HG03139 (cell line): ENCODE data around the gene ZMIZ1.

Experiments
- ATAC-seq: cut with Tn5 transposase; IDR thresholded peaks from one replicate; pipeline ENCODE4 v1.9.1; 2021; ENCODE audit not compliant: unreplicated experiment

Gene ZMIZ1

DNA sequence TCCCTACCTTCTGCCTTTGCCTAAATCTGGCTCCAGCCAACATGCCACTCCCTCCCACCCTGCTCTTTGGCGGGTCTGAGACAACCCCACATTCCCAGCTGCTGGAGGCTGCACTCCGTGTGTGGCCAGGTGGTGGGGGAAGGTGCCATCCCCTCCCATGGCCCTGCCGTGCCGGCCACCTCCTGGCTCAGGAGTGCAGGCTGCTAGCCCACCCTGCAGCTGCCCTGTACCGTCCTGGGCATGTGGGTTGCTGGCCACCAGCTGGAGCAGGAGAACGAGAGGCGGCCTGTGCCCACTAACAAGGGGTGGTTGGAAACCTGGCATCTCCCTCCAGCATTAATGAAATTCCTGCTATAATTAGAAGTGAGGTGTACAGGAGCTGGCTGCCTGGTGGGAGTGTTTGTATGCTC, 97.6 kb downstream of the ZMIZ1 start:
- no peak for ATAC-seq

DNA sequence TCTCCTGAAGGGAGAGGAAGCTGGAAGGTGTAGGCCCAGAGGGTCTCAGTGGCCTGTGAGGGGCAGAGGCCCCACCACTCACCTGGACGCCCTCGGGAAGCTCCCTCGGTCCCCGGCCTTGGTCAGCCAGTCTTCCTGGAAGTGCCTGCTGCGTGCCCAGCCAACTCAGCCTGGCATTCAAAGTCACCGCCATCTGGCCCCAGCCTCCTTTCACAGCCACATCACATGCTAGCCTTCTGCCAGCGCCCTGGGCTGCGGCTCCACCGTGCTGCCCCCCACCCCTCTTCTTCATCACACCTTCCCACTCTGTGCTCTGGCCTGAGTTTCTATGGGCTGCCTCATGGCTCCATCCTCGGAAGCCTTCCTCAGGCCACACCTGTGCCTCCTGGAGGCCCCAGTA, 98.0 kb downstream of the ZMIZ1 start:
- no peak for ATAC-seq

DNA sequence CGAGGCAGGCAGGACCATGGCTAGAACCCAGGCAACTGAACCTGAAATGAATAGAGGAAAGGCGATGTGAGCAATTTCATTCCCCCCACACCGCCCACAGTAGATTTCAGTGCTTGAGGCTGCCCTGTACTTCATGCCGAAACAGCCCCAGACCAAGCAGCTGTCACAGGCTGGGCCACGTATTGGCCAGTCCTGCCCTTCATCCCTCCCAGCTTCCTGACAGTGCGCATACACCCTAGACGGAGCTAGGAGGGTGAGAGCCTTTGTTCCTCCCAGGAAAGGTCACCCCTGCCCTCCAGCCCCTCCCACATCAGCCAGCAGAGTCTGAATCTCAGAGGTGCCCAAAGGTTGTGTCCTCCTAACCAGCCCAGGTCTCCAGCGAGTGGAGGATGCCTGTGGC, 98.8 kb downstream of the ZMIZ1 start:
- ATAC-seq, result no peak

DNA sequence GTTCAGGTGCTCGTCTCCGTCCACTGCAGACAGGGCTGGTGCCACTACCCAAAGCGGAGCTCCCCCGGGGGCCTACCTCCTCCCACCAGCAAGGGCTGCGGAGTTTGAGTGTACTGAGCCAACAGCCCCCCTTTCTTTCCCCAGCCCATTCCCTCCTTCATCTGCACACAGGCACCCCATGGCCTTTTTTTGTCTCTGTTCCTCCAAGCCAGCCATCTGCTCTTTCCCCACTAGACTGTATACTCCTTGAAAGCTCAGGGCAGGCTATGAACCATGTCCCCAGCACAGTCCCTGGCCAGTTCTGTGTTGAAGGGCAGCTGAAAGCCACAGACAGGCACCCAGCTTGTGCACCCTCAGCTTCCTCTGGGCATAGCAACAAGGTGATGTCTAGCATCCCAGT, 99.4 kb downstream of the ZMIZ1 start:
- no peak for ATAC-seq

DNA sequence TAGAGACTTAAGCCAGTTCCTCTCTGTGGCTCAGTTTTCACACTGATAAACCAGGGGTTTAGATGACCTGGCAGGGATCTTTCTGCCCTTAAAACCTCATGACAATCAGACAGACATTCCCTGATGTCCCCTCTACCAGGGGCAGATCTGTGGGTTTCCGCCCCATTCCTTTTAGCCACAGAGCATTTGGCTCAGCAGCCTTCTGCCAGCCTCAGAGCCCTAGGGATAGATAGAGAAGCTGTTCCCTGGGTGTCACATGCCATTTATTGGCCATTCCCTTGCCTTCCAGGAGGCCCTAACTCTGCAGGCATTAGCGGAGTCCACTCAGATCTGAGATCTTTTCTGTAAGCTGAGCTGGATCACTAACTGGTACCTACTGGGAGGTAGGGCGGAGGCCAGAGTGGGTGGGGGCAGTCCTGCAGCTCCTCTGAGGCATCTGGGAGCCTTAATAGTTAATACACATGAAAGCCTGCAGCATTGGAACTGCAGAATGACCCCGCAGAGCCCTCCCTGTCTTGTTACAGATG, 101.5 kb downstream of the ZMIZ1 start:
- no peak for ATAC-seq

DNA sequence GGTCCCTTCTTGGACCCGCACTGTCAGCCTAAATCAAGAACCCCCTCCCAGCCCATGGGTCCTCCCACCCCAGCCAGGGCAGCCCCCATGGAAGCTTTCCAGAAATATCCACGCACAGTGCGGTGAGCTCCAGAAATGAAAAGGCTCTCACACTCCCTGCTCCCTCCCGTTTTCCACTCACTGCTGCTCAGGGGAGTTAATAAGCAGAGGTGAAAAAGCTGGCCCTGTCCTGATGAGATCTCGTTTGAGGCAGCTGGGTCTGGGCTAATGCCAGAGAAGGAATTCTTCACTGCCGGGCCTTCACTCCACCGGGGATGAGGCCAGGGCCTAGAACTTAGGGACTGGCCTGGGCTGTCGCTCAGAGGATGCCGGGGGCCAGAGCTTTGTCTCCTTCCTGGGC, 102.2 kb downstream of the ZMIZ1 start:
- no peak for ATAC-seq

DNA sequence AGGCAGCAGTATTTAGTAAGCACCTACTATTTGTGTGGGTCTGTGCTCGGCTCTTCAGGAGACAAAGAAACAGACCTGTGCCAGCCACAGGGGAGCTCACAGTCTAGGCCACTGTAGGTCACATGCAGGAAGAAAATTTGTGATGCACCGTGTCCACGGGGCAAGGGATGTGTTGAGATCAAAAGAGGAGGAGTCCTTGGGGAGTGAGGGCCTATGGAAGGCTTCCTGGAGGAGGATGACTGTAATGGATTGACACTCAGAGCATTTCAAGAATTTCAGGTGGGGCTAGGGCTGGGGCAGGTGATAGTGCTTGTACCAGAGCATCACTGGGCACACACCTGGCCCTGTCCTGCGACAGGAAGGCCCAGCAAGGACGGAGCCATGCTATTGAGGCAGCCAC, 102.7 kb downstream of the ZMIZ1 start:
- no peak for ATAC-seq

DNA sequence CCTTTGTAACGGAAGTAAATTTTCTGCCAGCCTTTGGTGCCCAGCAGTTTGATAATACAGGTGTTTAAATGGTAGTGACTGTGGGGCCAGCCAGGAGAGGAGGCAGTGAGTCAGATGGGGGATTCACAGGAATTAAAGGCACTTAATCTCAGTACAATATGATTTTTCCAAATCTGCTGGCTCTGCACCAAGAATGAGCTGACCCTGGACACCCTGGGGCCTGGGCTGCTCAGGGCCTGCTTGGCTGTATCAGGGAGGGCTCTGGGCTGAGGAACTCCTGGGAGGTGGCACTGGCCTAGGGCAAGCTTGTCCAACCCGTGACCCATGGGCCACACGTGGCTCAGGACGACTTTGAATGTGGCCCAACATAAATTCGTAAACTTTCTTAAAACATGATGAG, 104.1 kb downstream of the ZMIZ1 start:
- no peak for ATAC-seq

DNA sequence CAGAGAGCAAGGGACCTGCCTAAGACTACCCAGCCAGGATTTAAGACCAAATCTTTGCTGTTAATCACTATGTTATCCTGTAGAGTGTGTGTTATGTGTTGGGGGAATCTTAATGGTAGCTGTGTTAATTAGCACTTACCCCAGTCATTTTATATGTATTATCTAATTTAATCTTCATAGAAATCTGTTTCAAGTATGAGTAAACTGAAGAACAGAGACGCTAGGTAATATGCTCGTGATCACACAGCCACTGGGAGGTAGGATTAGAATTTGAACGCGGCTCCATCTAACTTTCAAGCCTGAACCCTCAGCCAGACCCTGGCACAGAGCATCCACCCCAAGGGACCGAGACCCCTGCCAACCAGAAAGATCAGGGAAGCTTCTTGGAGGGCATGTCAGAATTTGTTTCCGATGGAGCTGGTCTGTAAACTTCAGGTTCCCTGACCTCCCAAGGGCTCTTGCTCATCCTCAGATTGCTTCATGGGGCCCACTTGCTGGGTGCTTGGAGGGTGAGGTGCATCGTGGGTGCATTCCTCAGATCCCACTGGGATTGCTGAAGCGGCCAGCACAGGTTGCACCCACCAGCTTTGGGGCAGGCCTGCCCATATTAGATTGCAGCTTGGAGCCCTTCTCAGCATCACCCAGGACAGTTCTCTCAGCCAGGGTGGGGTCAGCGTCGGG, 105.0 kb downstream of the ZMIZ1 start:
- no peak for ATAC-seq

DNA sequence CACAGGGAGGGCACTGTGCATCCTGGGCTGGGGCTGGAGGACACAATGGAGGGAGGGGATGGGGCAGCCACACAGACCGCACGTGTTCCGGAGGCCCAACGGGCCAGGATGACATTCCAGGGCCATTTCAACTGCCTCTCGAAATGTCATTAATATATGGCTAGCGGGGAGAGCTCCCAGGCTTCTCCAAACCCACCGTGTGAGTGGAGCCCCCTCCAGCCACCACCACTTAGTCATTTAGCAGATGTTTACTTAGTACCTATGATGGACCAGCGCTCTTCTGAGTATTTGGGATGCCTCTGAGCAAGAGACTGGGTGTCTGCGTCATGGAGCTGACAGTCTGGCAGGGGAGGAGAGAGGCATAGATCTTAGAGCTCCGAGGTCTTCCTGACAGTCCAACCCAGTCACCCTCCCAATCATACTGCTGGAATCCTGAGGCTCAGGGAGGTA, 107.3 kb downstream of the ZMIZ1 start:
- ATAC-seq, result no peak

DNA sequence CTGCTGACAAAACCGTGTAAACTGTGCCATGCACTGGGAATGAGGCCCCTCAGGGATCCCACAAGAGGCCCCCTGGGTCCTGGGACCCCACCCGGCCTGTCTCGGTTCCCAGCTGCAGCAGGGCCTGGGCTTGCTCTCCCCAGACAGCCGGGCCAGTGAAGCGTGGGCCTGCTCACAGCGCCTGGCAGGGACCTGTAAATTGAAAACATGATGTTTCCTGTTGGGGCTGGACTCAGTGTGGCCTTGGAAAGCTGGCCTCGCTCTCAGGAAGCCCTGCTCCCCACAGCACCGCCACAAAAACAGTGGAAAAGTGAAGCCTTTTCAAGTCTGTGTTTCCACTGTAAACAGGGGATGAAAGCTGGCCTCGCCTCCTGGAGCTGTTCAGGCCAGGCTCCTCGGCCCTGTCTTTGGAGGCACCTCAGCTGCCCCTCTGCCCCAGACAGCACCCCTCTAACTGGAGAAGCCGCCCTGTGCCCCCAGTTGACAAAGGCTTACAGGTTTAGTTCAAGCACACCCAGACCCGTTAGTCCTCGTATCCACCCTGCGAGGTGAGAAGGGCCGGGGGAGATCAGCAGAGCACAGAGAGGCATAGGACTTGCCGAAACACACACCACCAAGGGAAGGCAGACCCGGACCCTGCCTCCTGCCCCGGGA, 108.3 kb downstream of the ZMIZ1 start:
- no peak for ATAC-seq

DNA sequence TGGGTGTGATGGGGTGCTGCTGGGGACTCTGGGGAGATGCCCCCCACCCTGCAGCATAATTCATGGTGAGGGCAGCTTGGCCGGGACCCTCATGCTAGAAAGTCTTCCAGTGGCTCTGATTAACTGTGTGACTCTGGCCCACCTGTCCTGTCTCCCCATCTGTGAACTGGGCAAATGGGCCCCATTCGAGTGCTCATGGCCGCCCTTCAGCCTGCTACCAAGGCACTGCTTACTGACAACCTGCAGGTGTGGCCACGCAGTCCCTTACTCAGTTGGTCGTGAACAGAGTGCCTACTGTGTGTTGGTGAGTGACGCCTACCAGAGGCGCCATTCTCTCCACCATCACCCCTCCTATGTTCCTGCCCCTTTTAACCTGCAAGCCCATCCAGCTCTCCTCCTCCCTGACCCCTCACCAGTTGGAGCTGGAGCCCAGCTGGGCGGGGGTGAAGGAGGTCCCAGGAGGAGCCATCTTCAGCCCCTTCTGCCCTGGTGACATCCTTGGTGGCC, 109.4 kb downstream of the ZMIZ1 start:
- ATAC-seq, result no peak

DNA sequence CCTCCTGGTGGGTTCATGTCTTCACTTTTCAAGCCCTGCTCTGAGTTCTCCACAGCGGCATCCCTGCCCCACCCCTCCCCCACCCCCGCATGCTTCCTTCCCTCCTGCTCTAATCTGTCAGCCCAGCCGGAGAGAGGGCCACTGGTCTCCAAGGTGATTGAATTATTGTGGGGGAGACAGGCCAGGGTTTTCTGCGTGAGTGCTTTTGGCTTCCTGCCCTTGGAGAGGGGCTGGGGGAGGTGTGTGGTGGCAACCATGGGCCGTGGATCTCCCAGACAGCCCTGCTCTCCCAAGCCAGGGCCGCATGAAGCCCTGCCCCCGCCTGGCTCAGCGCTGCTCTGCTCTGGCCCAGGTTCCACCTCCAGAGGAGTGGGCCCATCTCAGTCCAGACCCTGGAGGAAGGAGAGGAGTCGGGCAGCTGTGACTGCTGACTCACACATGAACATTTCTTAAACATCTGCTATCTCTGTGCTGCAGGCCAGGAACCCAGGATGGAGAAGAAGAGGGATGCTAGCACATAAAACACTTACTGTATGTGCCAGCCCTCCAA, 109.9 kb downstream of the ZMIZ1 start:
- ATAC-seq, result no peak

DNA sequence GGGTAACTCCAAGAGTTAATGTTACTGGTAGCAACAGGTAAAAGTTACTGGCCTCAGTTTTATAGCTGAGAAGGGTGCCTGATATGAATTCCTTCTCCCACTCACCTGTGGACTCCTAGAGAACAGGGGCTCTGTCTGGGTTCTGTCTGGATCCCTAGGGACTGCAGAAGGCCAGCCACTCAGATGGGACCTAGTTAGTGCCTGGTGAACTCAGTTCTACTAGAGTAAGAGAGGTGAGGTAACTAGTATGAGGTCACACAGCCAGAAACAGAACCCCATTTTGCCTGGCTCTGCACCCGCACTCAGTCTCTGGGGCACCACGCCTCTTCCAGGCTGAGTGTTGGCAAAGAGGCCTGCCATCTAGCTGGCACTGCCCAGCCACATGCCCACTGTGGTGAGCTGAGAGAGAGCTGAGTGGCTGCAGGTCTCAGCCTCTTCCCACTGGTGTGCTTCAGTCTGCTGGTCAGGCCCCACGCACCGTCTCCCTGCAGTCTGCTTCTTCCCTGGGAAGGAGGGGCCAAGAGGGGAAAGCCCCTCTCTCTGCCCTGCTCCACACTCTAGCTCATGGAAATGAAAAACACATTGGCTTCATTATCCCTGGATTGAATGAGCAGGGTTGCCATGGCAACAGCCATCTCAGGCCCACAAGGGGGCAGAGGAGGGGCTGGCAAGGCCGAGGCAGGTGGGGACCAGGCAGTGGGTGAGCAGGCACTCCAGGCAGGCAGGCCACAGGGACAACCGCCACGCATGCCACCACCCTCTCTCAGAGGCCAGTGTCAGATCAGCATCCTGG, 110.6 kb downstream of the ZMIZ1 start:
- ATAC-seq, result no peak

DNA sequence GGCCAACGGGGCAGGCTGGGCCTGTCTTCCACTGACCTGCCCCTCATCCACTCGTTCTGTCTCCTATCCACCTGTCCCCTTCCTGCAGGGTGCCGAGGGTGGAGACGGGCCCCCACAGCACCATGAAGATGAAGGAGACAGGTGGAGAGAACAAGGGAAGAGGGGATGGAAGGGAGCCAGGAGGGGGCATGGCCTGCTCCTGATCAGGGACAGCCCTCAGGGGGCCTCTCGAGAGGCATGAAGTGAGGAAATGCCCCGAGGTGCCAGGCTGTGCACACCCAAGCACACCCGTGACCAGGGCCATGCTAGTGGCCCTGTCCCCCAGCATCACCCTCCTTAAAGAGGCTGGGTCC, 111.2 kb downstream of the ZMIZ1 start:
- no peak for ATAC-seq

DNA sequence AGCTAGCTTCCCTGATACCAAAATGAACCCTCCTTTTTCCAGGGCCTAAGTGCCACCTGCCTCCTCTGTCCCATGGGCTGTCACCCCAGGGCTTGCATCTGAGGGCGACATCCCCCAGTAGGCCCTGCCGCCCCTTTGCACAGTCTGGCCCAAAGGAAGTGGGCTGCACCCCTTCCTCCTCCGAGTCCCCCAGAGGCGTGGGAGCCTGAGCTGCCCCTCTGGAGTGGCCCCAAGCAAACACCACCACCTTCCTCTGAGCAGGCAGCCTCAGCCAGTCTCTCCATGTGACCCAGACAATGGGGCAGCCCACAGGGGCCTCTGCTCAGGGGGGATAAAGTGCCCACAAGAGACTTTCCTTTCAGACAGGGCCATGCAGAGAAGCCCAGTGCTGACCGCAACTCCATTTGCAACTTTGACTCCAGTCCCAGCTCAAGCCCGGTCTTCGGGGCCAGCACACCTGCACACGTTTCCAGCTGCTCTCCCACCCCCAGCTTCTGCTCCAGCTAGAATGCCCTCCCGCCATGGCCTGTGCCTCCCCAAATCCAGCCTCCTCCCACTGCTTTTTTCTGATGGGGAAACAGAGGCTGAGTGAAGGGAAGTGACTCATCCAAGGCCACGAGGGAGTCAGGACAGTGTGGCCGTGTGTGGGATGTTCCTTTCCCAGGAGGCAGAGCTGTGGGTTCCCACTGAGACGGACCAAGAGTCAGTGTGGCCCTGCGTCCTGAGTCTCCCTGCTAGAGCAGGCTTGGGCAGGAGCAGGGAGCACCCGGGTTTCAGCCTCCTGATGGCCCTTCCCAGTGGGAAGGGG, 111.9 kb downstream of the ZMIZ1 start:
- no peak for ATAC-seq

DNA sequence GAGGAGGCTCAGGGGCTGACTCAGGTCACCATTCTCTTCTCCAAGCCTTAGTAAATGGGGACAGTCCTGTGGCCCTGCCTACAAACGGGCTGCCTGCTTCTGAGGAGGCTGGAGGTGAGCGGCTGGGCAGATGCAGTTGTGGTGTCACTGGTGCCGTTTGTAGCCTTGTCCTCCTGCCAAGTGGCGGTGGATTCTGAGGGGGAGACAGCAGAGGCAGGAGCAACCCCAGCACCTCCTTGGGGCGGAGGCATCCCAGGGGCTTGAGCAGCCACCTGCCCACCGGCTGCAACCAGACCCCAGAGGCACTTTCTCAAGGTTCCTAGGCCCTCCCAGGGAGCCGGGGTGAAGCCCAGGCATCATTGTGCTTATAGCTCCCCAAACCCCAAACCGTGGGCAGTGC, 112.5 kb downstream of the ZMIZ1 start:
- no peak for ATAC-seq

DNA sequence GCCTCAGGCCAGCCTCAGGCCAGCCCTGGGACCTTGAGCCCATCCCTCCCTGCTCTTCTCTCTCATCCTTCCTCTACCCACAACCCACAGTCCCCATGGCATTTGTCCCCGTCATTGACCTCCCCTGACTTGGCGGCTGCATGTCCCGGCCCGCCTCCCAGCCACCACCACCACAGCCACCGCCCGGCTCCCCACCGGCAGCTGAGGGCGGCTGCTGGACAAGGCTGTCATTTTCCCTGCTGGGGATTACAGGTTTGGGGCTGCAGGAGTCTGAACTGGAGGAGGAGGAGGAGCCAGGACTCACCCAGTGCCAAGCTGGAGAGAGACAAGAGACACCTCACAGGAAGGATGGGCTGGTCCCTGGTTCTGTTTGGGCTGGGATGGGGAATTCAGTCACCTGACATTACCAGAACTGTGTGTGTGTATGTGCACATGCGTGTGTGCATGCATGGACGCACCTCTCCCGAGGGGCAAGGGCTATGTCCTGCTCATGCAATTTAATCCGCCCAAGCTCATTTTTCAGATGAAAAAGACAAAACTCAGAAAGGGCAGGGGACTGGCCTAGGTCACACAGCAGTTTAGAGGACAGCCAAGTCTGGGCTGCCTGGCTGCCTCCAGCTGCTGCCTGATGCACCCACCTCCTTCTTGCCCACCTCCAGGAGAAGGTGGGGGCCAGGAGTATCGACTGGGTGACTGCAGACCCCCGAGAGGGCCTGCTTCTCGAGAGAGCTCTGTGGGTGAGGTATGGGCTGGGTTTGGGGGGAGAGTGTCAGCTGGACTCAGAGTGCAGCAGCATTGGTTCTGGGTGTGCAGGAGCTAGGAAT, 113.1 kb downstream of the ZMIZ1 start:
- no peak for ATAC-seq

DNA sequence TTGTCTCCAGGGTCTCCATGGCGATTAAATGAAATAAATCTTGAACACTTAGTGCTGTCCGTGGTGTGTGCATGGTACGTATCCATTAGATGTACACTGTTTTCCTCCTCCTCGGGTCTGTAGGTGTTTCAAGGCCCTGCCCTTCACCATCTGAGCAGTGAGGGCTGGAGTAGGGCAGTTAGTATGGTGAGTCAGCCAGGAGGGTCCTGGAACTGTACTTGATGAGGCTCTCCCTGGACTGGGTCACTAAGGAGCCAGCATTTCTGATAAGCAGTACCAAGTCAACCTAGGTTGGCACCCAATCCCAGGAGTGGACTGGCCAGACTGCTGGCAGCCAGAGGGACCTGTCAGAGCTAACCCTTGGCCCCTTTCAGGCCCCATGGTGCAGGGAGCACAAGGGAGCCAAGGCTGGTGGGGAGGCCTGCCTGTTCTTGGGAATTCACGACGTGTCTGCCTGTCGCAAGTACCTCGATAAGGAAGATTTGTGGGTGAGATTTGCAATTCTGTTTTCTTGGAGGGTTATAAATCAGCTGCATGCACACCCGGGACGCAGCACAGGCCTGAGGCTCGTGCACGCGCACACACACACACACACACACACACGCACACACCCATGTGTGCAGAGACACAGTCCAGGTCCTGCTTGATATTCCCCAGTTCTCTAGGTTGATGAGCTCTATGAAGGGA, 114.2 kb downstream of the ZMIZ1 start:
- ATAC-seq, result no peak
